ENCODE data around the gene LOC101059915.
"Not testable (repeated sequence)": the region's sequence is repeated elsewhere in the genome, so short reads cannot be mapped to it uniquely, and the experiment has no call there.

Gene LOC101059915

DNA sequence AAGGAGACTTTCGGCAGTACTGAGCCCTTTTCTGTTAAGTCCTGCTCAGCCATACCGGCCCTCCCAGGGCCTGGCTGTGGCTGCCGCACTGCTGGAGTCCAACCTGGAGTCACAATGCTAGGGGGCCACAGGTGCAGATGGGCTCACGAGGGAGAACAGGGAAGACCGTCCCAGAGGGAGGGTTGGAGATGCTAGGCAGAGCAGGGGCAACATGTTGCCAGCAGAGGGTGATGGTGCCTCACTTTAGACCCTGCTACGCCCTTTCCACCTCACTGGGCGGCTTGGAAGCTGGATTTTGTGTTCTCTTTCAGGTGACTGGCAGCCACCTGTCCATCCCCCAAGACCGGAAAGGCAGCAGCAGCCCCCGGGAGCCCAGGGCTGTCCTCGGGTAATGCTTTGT lies 2.6 kb downstream of the LOC101059915 start:
- not testable (repeated sequence) for H3K27ac Mint-ChIP-seq, H3K27me3 Mint-ChIP-seq, ATAC-seq, H3K4me3 Mint-ChIP-seq, H3K9me3 Mint-ChIP-seq, H3K36me3 Mint-ChIP-seq
- peaks cover 5 to 15% of the 10 kb centered on the region in 2 donors for H3K4me1 Mint-ChIP-seq (ENCODE audit: low read depth in 2 of 2)
- peak; percentile 57 for DNase-seq (ENCODE audit: low spot score)

DNA sequence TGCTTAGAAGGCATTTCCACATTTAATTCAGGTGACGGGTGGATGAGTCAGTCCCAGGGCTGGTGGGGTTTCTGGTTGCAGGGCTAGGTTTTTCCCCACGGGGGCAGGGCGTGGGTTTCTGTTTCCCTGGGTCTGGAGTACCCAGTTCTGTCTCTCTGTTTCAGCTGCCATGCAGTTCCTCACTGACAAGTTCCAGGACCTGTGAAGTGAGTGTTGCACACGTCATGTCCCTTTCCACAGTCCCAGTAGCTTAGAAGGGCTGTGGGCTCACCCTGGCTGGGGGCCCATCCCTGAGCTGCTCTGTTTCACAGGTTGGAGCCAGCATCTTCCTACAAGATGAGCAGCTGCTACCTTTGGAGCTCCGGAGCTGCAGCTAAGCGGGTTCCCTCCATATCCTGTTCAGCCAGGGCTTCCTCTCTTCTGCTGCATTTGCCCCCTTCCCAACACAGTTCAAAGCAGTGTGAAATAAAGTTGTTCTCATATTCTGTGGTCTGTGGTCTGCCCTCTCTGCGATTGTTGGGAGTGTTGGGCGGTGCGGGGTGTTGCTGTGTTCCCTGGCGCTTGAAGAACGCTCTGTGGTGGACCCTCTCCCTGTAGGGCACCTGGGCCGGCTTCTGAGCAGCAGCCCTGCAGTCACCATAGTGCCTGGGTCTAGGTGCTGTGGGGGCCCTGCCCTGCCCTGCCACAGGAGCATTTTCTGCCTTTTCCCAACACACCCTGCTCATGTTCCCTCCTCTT lies 3.9 kb downstream of the LOC101059915 start:
- peaks cover 0 to 5% of the 10 kb centered on the region in 2 donors for H3K27me3 Mint-ChIP-seq
- no peak overlapping the region for H3K4me3 Mint-ChIP-seq
- peaks cover 5 to 15% of the 10 kb centered on the region in 2 donors for H3K4me1 Mint-ChIP-seq (ENCODE audit: low read depth in 2 of 2)
- ATAC-seq (no peak), DNase-seq (ENCODE audit: low spot score) (peak; percentile 53)
- H3K36me3 Mint-ChIP-seq = no peaks in the 10 kb centered on the region
- no peaks in the 10 kb centered on the region for H3K9me3 Mint-ChIP-seq
- H3K27ac Mint-ChIP-seq = no peak overlapping the region

DNA sequence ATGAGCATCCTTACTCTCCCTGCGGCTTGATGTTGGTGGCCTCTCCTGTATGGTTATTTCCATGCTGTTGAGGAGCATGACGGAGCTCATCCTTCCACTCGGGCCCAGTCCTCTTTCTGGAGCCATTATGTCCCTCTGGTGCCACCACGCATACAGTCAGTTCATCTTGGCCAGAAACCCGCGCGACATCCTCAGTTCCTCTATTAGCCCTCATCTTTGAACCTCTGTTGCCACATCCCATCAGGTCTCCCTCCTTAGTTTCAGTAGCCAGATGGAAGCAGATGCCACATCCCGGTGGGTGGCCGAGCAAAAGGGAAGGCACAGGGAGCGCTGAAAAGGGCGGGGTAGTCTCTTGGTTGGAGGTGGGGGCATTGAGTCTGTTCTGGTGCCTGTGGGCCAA lies 4.6 kb downstream of the LOC101059915 start:
- DNase-seq (ENCODE audit: low spot score) (peak; percentile 44), ATAC-seq (no peak)
- H3K27ac Mint-ChIP-seq = no peak overlapping the region
- H3K4me1 Mint-ChIP-seq (ENCODE audit: low read depth in 2 of 2) = peaks cover 5 to 15% of the 10 kb centered on the region in 2 donors
- no peaks in the 10 kb centered on the region for H3K9me3 Mint-ChIP-seq
- H3K36me3 Mint-ChIP-seq = no peaks in the 10 kb centered on the region
- peaks cover 0 to 5% of the 10 kb centered on the region in 2 donors for H3K27me3 Mint-ChIP-seq
- H3K4me3 Mint-ChIP-seq = no peak overlapping the region

DNA sequence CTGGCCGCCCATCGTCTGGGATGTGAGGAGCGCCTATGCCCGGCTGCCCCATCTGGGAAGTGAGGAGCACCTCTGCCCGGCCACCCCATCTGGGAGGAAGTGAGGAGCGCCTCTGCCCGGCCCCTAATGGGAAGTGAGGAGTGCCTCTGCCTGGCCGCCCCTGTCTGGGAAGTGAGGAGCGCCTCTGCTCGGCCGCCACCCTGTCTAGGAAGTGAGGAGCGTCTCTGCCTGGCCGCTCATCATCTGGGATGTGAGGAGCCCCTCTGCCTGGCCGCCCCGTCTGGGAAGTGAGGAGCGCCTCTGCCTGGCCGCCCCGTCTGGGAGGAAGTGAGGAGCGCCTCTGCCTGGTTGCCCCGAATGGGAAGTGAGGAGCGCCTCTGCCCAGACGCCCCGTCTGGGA lies 8.3 kb downstream of the LOC101059915 start:
- H3K9me3 Mint-ChIP-seq; DNase-seq (ENCODE audit: low spot score); H3K27me3 Mint-ChIP-seq; H3K4me3 Mint-ChIP-seq; H3K27ac Mint-ChIP-seq; H3K36me3 Mint-ChIP-seq; ATAC-seq: not testable (repeated sequence)
- H3K4me1 Mint-ChIP-seq (ENCODE audit: low read depth in 2 of 2) = peaks cover 5 to 11% of the 10 kb centered on the region in 2 donors

DNA sequence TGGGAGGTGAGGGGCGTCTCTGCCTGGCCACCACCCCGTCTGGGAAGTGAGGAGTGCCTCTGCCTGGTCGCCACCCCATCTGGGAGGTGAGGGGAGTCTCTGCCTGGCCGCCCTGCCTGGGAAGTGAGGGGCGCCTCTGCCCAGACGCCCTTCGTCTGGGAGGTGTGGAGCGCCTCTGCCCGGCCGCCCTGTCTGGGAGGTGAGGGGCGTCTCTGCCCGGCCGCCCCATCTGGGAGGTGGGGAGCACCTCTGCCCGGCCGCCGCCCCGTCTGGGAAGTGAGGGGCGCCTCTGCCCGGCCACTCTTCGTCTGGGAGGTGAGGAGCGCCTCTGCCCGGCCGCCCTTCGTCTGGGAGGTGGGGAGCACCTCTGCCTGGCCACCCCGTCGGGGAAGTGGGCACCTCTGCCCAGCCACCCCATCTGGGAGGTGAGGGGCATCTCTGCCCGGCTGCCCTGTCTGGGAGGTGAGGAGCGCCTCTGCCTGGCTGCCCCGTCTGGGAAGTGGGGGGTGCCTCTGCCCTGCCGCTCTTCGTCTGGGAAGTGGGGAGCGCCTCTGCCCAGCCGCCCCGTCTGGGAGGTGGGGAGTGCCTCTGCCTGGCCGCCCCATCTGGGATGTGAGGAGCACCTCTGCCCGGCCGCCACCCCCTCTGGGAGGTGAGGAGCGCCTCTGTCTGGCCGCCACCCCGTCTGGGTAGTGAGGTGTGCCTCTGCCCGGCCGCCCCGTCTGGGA lies 8.9 kb downstream of the LOC101059915 start:
- not testable (repeated sequence) for ATAC-seq; H3K27me3 Mint-ChIP-seq; H3K27ac Mint-ChIP-seq; H3K4me3 Mint-ChIP-seq; H3K4me1 Mint-ChIP-seq (ENCODE audit: low read depth in 2 of 2); H3K9me3 Mint-ChIP-seq; H3K36me3 Mint-ChIP-seq
- DNase-seq (ENCODE audit: low spot score) = peak; percentile 45

DNA sequence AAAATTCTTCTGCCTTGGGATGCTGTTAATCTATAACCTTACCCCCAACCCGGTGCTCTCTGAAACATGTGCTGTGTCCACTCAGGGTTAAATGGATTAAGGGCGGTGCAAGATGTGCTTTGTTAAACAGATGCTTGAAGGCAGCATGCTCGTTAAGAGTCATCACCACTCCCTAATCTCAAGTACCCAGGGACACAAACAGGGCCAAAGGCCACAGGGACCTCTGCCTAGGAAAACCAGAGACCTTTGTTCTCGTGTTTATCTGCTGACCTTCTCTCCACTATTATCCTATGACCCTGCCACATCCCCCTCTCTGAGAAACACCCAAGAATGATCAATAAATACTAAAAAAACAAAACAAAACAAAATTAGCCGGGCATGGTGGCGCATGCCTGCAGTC lies 9.8 kb downstream of the LOC101059915 start:
- H3K27ac Mint-ChIP-seq; H3K4me3 Mint-ChIP-seq; ATAC-seq; DNase-seq (ENCODE audit: low spot score); H3K36me3 Mint-ChIP-seq; H3K27me3 Mint-ChIP-seq; H3K4me1 Mint-ChIP-seq (ENCODE audit: low read depth in 2 of 2); H3K9me3 Mint-ChIP-seq: not testable (repeated sequence)

DNA sequence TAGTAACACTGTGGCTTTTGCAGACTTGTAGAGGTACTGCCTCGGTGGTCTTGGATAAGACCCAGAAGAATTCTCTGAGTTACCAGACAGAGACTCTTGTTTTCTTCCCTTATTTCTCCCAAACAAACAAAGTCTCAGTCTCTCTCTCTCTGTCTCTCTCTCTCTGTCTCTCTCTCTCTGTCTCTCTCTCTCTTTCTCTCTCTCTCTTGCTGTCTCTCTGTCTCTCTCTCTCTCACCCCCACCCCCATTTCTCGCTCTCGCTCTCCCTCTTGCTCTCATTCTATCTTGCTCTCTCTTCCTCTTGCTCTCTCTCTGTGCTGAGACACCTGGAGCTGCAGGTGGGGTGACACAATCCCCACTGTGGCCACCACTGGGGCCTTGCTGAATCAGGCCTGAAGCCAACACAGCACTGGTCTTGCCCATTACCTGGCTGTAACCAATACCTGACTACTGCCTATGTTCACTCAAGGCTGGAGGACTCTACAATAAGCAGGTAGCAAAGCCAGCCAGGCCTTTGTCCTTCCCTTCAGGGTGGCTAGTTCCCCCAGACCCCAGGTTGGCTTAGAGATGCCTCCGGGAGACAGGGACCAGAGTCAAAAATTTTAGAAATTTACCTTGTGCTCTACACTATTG lies 12.3 kb downstream of the LOC101059915 start:
- peak; percentile 12 for DNase-seq (ENCODE audit: low spot score)
- no peak overlapping the region for H3K27ac Mint-ChIP-seq
- H3K4me1 Mint-ChIP-seq (ENCODE audit: low read depth in 2 of 2) = no peaks in the 10 kb centered on the region
- ATAC-seq = no peak
- H3K27me3 Mint-ChIP-seq = peaks cover 0 to 4% of the 10 kb centered on the region in 2 donors
- H3K4me3 Mint-ChIP-seq = no peak overlapping the region
- no peaks in the 10 kb centered on the region for H3K36me3 Mint-ChIP-seq
- no peaks in the 10 kb centered on the region for H3K9me3 Mint-ChIP-seq

DNA sequence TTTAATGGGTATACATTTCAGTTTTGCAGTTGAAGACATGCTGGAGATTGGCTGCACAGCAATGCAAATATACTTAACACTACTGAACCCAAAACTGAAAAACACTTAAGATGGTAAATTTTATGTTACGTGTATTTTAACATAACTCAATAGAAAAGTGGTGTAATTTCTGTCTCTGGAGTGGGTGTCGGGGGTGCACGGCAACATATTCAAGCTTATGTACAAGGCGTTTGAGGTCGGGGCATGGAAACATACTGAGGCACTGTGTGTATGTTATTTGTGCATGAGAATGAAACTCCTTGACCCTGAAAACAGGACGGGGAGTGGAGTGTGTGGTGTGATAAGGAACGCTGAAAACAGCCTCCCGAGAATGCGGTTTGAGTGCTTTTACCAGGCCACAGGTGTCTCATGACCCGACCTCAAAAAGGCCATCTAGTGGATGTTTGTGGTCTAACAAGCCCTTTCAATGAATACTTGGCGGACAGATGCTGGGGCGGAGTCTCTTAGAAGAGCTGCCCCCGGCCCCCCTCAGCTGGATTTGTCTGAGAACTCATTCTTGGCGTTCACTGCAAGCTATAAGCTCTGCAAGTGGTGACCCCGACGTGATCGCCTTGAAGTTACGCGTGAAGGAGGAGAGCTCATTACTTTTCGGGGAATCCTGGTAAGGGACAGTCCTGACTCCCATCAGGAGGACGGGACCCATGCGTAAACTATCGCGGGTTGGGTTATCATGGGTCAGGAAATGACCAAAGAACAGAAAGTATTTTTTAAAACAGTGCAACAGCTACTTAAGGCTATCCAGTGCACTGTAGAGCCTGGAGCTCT lies 29.5 kb downstream of the LOC101059915 start:
- not testable (repeated sequence) for H3K4me3 Mint-ChIP-seq; DNase-seq (ENCODE audit: low spot score); H3K9me3 Mint-ChIP-seq; H3K36me3 Mint-ChIP-seq; H3K27me3 Mint-ChIP-seq; H3K27ac Mint-ChIP-seq; H3K4me1 Mint-ChIP-seq (ENCODE audit: low read depth in 2 of 2)
- peak in 1 of 2 donors; percentile 61 for ATAC-seq

DNA sequence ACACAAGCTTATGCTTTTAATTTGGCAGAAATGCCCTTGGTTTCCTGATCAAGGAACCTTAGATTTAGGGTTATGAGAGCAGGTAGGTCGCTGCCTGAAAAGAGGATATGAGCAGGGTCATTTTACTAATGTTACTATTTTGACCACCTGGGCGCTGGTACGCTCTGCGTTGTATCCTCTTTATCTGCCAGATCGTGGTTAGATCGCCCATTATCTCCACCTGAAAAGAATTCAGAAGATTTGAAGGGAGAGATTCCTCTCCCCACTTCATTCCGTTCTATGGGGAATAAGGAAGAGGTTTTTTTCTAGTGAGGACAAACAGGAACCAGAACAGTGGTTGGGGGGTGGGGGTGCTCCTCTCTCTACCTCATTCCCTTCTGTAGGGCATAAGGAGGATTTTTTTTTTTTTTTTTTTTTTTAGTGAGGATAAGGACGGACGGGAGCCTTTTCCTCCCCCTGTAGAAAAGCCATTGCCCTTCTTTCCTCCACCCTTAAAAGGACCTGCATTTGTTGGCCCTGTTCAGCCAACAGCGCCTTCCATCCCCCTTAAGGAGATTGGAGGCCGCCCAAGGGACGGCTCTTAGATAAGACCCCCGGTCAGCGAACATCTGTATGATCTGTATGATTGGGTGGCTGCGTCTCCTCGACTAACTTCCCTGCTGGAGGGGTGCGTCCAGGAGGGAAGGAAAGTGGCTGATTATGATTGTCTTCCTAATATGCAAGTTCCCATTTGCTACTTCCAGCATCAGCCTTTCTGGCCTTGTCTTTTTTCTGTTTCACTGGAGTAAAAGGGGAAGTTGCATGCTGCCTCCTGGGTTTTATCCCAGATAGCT lies 30.3 kb downstream of the LOC101059915 start:
- not testable (repeated sequence) for H3K27me3 Mint-ChIP-seq; ATAC-seq; H3K36me3 Mint-ChIP-seq; H3K9me3 Mint-ChIP-seq; H3K4me1 Mint-ChIP-seq (ENCODE audit: low read depth in 2 of 2); DNase-seq (ENCODE audit: low spot score); H3K27ac Mint-ChIP-seq; H3K4me3 Mint-ChIP-seq

DNA sequence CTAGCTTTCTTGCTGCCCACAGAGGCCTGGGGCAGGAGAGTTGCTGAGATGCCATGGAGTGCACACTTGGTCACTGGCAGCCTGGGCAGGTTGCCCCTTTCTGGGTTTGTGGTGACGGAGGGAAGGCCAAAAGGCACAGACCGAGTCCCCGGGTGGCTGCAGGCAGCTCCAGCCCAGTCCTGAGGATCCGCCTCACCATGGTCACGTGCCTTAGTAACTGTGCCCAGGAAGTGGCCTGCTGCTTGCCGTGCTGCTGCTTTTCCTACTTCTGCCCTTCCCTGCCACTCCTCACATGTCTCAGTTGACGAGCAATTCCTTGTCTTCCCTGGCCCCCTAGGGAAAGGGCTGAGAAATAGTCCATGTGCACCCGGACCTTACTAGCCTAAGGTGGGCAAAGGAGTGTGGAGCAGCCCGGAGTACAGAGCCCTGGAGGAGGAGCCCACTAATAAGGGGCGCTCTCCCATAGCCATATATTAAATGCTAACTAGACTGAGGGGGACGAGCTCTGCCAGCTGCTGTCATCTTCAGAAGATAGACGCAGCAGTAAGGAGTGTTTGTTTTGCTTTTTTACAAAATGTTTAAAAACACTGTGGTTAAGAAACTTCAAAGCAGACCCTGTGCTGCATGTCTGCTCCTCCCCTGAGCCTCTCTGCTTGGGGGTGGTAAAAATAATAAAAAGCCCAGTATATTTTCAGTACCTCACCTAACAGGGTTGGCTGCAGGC lies 31.1 kb downstream of the LOC101059915 start:
- ATAC-seq, H3K36me3 Mint-ChIP-seq: not testable (repeated sequence)

DNA sequence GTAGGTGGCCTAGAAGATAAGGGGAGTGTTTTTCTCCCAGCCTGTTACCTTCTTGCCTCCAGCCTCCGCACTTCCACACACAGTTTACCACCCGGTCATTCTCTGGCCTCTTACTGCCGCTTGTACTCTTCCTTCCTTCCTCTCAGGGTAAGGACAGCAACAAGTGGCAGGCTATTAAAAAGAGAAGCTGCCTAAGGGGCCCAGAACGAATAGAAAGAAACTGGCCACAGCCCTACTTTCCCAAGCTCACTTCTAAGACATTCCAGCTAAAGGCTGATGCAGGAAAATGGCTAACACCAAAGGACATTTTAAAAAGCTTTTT lies 31.6 kb downstream of the LOC101059915 start:
- H3K36me3 Mint-ChIP-seq; ATAC-seq; H3K9me3 Mint-ChIP-seq; H3K4me3 Mint-ChIP-seq; H3K27ac Mint-ChIP-seq; H3K4me1 Mint-ChIP-seq (ENCODE audit: low read depth in 2 of 2); DNase-seq (ENCODE audit: low spot score); H3K27me3 Mint-ChIP-seq: not testable (repeated sequence)

More for the DNA sequence above, 31.1 kb downstream of the LOC101059915 start:
- not testable (repeated sequence) for H3K9me3 Mint-ChIP-seq; DNase-seq (ENCODE audit: low spot score); H3K27me3 Mint-ChIP-seq; H3K27ac Mint-ChIP-seq; H3K4me3 Mint-ChIP-seq; H3K4me1 Mint-ChIP-seq (ENCODE audit: low read depth in 2 of 2)

DNA sequence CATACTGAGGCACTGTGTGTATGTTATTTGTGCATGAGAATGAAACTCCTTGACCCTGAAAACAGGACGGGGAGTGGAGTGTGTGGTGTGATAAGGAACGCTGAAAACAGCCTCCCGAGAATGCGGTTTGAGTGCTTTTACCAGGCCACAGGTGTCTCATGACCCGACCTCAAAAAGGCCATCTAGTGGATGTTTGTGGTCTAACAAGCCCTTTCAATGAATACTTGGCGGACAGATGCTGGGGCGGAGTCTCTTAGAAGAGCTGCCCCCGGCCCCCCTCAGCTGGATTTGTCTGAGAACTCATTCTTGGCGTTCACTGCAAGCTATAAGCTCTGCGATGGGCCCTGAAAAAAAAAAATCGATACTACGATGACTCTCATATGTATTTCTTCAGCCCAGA lies 35.5 kb downstream of the LOC101059915 start:
- not testable (repeated sequence) for H3K36me3 Mint-ChIP-seq; H3K27me3 Mint-ChIP-seq; H3K27ac Mint-ChIP-seq; ATAC-seq; DNase-seq (ENCODE audit: low spot score); H3K9me3 Mint-ChIP-seq; H3K4me3 Mint-ChIP-seq; H3K4me1 Mint-ChIP-seq (ENCODE audit: low read depth in 2 of 2)
